GM12878 (cell line): Measurements from ENCODE around the gene FCHSD2. TPM values are rescaled to one million over a fixed set of nuclear protein-coding genes. Genes with fewer than 3 reads are reported as not detected.

ENCODE experiments used
- ATAC-seq: fragments of 200-7000 bp; cut with Tn5 transposase; 3 replicates; pipeline ENCODE4 v1.9.1; 2020; ENCODE audit warnings: mild to moderate bottlenecking, moderate library complexity
- BruUV-seq: library from RNA; stranded (reverse); fragments of 400-500 nt; replicated peaks from 2 replicates; lab custom pipeline; 2021; lab: Mats Ljungman, UMichigan
- CTCF ChIA-PET: fragments of 300-600 bp; sonication (Branson Sonifier 250); formaldehyde crosslinking; extraction: SDS; loops from one replicate; lab custom pipeline; 2021; ENCODE audit warnings: inconsistent platforms; lab: Yijun Ruan, JAX
- POLR2A ChIA-PET: fragments of 350-600 bp; formaldehyde crosslinking; extraction: SDS; loops from one replicate; lab custom pipeline; 2021; ENCODE audit warnings: inconsistent platforms; lab: Charles Lee
- RAD21 ChIA-PET: fragments of 300-600 bp; sonication (Branson Sonifier 250); formaldehyde crosslinking; loops from one replicate; lab custom pipeline; 2023; ENCODE audit warnings: antibody characterized with exemption; ENCODE audit not compliant: unreplicated experiment; lab: Charles Lee
- SMC1A ChIA-PET: fragments of 300-600 bp; sonication (Branson Sonifier 250); formaldehyde crosslinking; loops from one replicate; lab custom pipeline; 2023; ENCODE audit not compliant: unreplicated experiment, uncharacterized antibody; lab: Charles Lee
- DNase-seq: peaks from one replicate; pipeline ENCODE4 v3.0.0-alpha.2; 2011; ENCODE audit warnings: low read depth, low spot score
- FAIRE-seq: peaks from 3 replicates; lab custom pipeline; 2011; peaks lifted over from hg19 to GRCh38; lab: Jason Lieb, UNC
- H2AFZ ChIP-seq: 2 replicates; pipeline ENCODE4 v1.6.0; 2011; ENCODE audit warnings: low read depth, low read length, control low read depth; ENCODE audit not compliant: control insufficient read depth
- H3K27ac ChIP-seq: 2 replicates; pipeline ENCODE4 v1.5.1; 2011; ENCODE audit warnings: control low read depth; ENCODE audit not compliant: control insufficient read depth, insufficient read depth
- H3K27me3 ChIP-seq, 2 experiments: replicated peaks in 1 of 2; 2 replicates each; pipeline versions ENCODE4 v1.6.0 to v1.6.1; 2011; ENCODE audit warnings: low read length in 1 of 2; ENCODE audit not compliant: control insufficient read depth in 2 of 2, insufficient read depth in 2 of 2
- H3K36me3 ChIP-seq, 2 experiments: 2 replicates each; pipeline ENCODE4 v1.5.1; 2011; ENCODE audit warnings: low read length in 1 of 2; ENCODE audit not compliant: control insufficient read depth in 2 of 2, insufficient read depth in 2 of 2
- H3K4me1 ChIP-seq: 2 replicates; pipeline ENCODE4 v1.6.1; 2011; ENCODE audit warnings: mild to moderate bottlenecking, low read length, moderate library complexity, mixed read lengths; ENCODE audit not compliant: control insufficient read depth, insufficient read depth
- H3K4me2 ChIP-seq: 2 replicates; pipeline ENCODE4 v1.6.0; 2011; ENCODE audit warnings: control low read depth; ENCODE audit not compliant: control insufficient read depth, insufficient read depth
- H3K4me3 ChIP-seq: fragments of 200-600 bp; sonication (generic); 2 replicates; pipeline ENCODE4 v1.5.1; 2016
- H3K79me2 ChIP-seq: 2 replicates; pipeline ENCODE4 v1.6.0; 2011; ENCODE audit warnings: low read length; ENCODE audit not compliant: control insufficient read depth, insufficient read depth
- H3K9ac ChIP-seq: 2 replicates; pipeline ENCODE4 v1.8.0; 2011; ENCODE audit warnings: low read length, control low read depth, mixed read lengths; ENCODE audit not compliant: control insufficient read depth, insufficient read depth
- H3K9me3 ChIP-seq: replicated peaks from 3 replicates; pipeline ENCODE4 v1.5.1; 2011; ENCODE audit warnings: mild to moderate bottlenecking, low read length; ENCODE audit not compliant: control insufficient read depth, insufficient read depth
- H4K20me1 ChIP-seq: 2 replicates; pipeline ENCODE4 v1.6.0; 2011; ENCODE audit not compliant: control insufficient read depth, insufficient read depth
- HDAC6 ChIP-seq: fragments of 200-600 bp; sonication (generic); IDR thresholded peaks from one replicate; pipeline ENCODE4 v1.8.0; 2017; ENCODE audit warnings: antibody characterized with exemption; ENCODE audit not compliant: unreplicated experiment
- IRF4 ChIP-seq: IDR thresholded peaks from 2 replicates; pipeline ENCODE4 v1.6.1; 2011; ENCODE audit warnings: low read depth, low read length
- MEF2B ChIP-seq: fragments of 450-650 bp; IDR thresholded peaks from 2 replicates; pipeline ENCODE4 v1.6.1; 2018; ENCODE audit warnings: mild to moderate bottlenecking, moderate library complexity; ENCODE audit not compliant: partially characterized antibody, poor library complexity, severe bottlenecking
- MLLT1 ChIP-seq: fragments of 450-650 bp; IDR thresholded peaks from 2 replicates; pipeline ENCODE4 v1.6.1; 2016; ENCODE audit warnings: mild to moderate bottlenecking
- WGBS: methylation state at CpG from one replicate; pipeline ENCODE4 v1.1.6; 2016; ENCODE audit warnings: low lambda C conversion rate; ENCODE audit not compliant: insufficient replicate concordance, insufficient coverage; ENCODE audit errors: missing lambda C conversion rate; 5-methylcytosine and 5-hydroxymethylcytosine counted together
- in situ Hi-C: fragments of 300-500 bp; cut with MboI; formaldehyde crosslinking; loops from 9 replicates; pipeline ENCODE4 v1.14.3; 2018; ENCODE audit warnings: mixed read lengths
- intact Hi-C: fragments of 100-400 bp; cut with micrococcal nuclease; formaldehyde crosslinking; loops from one replicate; pipeline ENCODE4 v1.14.2; 2022; ENCODE audit not compliant: unreplicated experiment
- polyA plus RNA-seq, 11 experiments: library from polyadenylated mRNA; depleted of rRNA in 4 of 11; unstranded in 6 of 11; stranded (reverse) in 5 of 11; fragments of >200 nt; fragmentation: Nextera tagmentation in 4 of 11; fragmentation: Illumina TruSeq in 1 of 11; extraction: Ambion mirVana in 4 of 11; extraction: Trizol in 1 of 11; gene quantifications; 1 replicate in 1 of 11; 2 replicates in 10 of 11; pipeline versions ENCODE4 v1.2.1 to v1.2.3, GENCODE V29; 2011 to 2016; ENCODE audit warnings: inconsistent platforms in 2 of 11, missing spikeins in 2 of 11, low read depth in 1 of 11
- total RNA-seq, 4 experiments: library from RNA; depleted of rRNA in 3 of 4; stranded (reverse); fragments of >200 nt in 3 of 4; fragmentation: Illumina TruSeq in 1 of 4; extraction: Trizol in 1 of 4; gene quantifications; 2 replicates each; pipeline versions ENCODE4 v1.2.1 to v1.2.3, GENCODE V29; 2013 to 2021

The FCHSD2 gene
- total and polyA plus RNA-seq, 10 of the 15 experiments (the other 5 are each of a cell fraction or from before 2014, with no cell fraction given), result 13.2 to 89.8 (median 47.8) TPM

DNA sequence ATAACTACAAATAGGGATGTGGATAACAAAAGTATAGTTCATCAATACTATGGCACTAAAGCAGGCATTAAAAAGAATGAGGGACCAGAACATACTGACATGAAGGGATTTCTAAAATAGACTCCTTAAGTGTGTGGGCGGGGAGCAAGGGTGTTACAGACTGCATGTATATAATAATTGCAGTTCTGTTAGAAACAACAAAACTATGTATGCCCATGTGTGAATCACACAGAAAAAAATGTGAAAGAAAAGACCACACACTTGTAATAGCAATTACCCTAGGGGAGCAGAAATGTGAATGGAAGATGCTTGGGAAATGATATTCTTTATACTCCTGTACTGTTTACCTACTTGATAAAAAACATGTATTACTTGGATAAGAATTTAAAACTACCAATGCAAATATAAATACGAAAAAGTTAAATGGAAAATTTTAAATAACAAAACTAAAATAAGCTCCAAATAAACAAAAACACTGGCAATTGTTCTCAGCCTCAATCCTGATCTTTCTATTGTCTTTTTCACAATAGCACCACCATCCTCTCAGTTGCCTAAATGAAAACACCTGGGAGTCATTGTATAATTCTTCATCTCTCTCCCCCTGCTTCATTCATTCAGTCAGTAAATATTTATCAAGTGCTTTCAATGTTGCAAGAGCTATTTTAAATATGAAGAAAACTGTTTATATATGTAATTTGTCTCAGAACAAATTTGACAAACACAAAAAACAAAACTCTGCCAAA, 129.8 kb downstream of the FCHSD2 start:
- RAD21 ChIA-PET, result no interaction called here
- Histone ChIP-seq H3K36me3 (peaks cover 13 to 31% of the 10 kb centered on the region in 2 experiments), H4K20me1 (no peaks in the 10 kb centered on the region), H3K27me3 (no peaks in the 10 kb centered on the region), H3K9me3 (peaks cover 25% of the 10 kb centered on the region; the same call in 2 of the 3 replicates), H3K79me2 (peaks cover 16% of the 10 kb centered on the region), H3K4me1 (no peaks in the 10 kb centered on the region), H3K4me3 (no peak overlapping the region), H3K9ac (no peak overlapping the region), H2AFZ (no peak overlapping the region), H3K4me2 (no peak overlapping the region), H3K27ac (no peak overlapping the region)
- CTCF ChIA-PET, result no interaction called here
- TF ChIP-seq MLLT1 (no peak), MEF2B (no peak), HDAC6 (no peak), IRF4 (no peak)
- POLR2A ChIA-PET, result no interaction called here
- BruUV-seq, result no TSS peak
- no peak for DNase-seq
- intact Hi-C loops, result no loop called here
- ATAC-seq, result no peak
- SMC1A ChIA-PET, result interaction anchor here (0.9 to 1.5 kb wide), 2 partner anchors 9 to 12 kb away, joined by 3 to 4 read pairs; no protein-coding TSS in a partner anchor
- in situ Hi-C loops, result no loop called here
- no peak for FAIRE-seq
- WGBS, result 94% methylated on average over 2 of the region's 2 CpGs
